Natural killer cell (primary cell): ENCODE measurements around the gene IFNG. TPM values are rescaled to one million over a fixed set of nuclear protein-coding genes. Genes with fewer than 3 reads are reported as not detected.

Experiments used
- ATAC-seq, 3 donors: fragments of 150-1000 bp in 2 of 3; fragments of 200-7000 bp in 1 of 3; cut with Tn5 transposase; 1 replicate in 1 of 3; 2 replicates in 2 of 3; pipeline ENCODE4 v1.10.0; 2021; ENCODE audit warnings: mild to moderate bottlenecking in 2 of 3, moderate library complexity in 2 of 3
- DNase-seq, 2 donors: peaks; one replicate each; pipeline versions ENCODE4 v3.0.0 to v3.0.0-alpha.2; 2013 to 2021; ENCODE audit warnings: mixed read lengths in 1 of 2
- H3K27ac ChIP-seq: one replicate; pipeline ENCODE4 v1.5.1; 2013; ENCODE audit warnings: mild to moderate bottlenecking, low read length
- H3K27me3 ChIP-seq: one replicate; pipeline ENCODE4 v1.6.1; 2013; ENCODE audit warnings: low read length; ENCODE audit not compliant: control insufficient read depth, insufficient read depth
- H3K36me3 ChIP-seq: one replicate; pipeline ENCODE4 v1.6.1; 2013; ENCODE audit warnings: low read length; ENCODE audit not compliant: control insufficient read depth, insufficient read depth
- H3K4me1 ChIP-seq: one replicate; pipeline ENCODE4 v1.6.1; 2013; ENCODE audit warnings: low read length; ENCODE audit not compliant: control insufficient read depth, insufficient read depth
- H3K4me3 ChIP-seq: one replicate; pipeline ENCODE4 v1.5.1; 2013; ENCODE audit warnings: low read length
- H3K9me3 ChIP-seq: one replicate; pipeline ENCODE4 v1.6.1; 2013; ENCODE audit warnings: low read length; ENCODE audit not compliant: control insufficient read depth, insufficient read depth
- H3K27ac Mint-ChIP-seq, 2 donors: one replicate each; pipeline ENCODE4 v1.8.0; 2022; ENCODE audit warnings: mild to moderate bottlenecking in 2 of 2, mixed read lengths in 2 of 2, moderate library complexity in 1 of 2
- H3K27me3 Mint-ChIP-seq, 2 donors: one replicate each; pipeline ENCODE4 v1.8.0; 2022; ENCODE audit warnings: low read depth in 2 of 2, mixed read lengths in 2 of 2
- H3K36me3 Mint-ChIP-seq: one replicate; pipeline ENCODE4 v1.8.0; 2022; ENCODE audit warnings: mixed read lengths
- H3K4me1 Mint-ChIP-seq, 2 donors: one replicate each; pipeline ENCODE4 v1.8.0; 2022; ENCODE audit warnings: mixed read lengths in 2 of 2
- H3K4me3 Mint-ChIP-seq: one replicate; pipeline ENCODE4 v1.8.0; 2022; ENCODE audit warnings: mild to moderate bottlenecking, moderate library complexity, mixed read lengths
- H3K9me3 Mint-ChIP-seq, 2 donors: one replicate each; pipeline ENCODE4 v1.8.0; 2022; ENCODE audit warnings: mixed read lengths in 2 of 2
- CTCF ChIP-seq: fragments of 200-600 bp; IDR thresholded peaks from one replicate; pipeline ENCODE4 v1.8.0; 2022; ENCODE audit warnings: antibody characterized with exemption
- WGBS: methylation state at CpG from one replicate; pipeline ENCODE4 v1.1.7; 2013; ENCODE audit warnings: missing lambda C conversion rate; ENCODE audit not compliant: insufficient coverage; 5-methylcytosine and 5-hydroxymethylcytosine counted together
- intact Hi-C: fragments of 100-400 bp; cut with micrococcal nuclease; formaldehyde crosslinking; loops from one replicate; pipeline ENCODE4 v1.14.2; 2022
- total RNA-seq, 4 donors: library from RNA; stranded (reverse); fragments of 120-200 nt in 1 of 4; gene quantifications; one replicate each; pipeline versions ENCODE4 v1.2.3 to v1.2.4, GENCODE V29; 2013 to 2022

Gene IFNG
- total RNA-seq, 3 donors from 2014 or later (not counting 1 experiment from before 2014, with no cell fraction given): 66.5 to 248 (median 124) TPM

- no peaks in the 10 kb centered on the region for H3K36me3 Mint-ChIP-seq
- H3K4me3 Mint-ChIP-seq: no peak overlapping the region
- no peak for DNase-seq
- ATAC-seq: no peak
- H3K4me3 ChIP-seq: no peak overlapping the region
- no peaks in the 10 kb centered on the region for H3K9me3 ChIP-seq
- H3K36me3 ChIP-seq: no peaks in the 10 kb centered on the region
- no peak for TF ChIP-seq CTCF
- H3K27me3 ChIP-seq: no peaks in the 10 kb centered on the region
- no peak overlapping the region for H3K27ac ChIP-seq
- H3K4me1 ChIP-seq: peaks cover 3% of the 10 kb centered on the region
- peaks cover 8 to 16% of the 10 kb centered on the region in 2 donors for H3K4me1 Mint-ChIP-seq
- no peak overlapping the region for H3K27ac Mint-ChIP-seq
- no peaks in the 10 kb centered on the region for H3K9me3 Mint-ChIP-seq
- H3K27me3 Mint-ChIP-seq: no peaks in the 10 kb centered on the region
- intact Hi-C loops: no loop called here
Measured at GRCh38 chr12:68111995-68112394, 47.5 kb downstream of the IFNG start.

- Histone ChIP-seq H3K4me3 (no peak overlapping the region), H3K9me3 (no peaks in the 10 kb centered on the region), H3K4me1 (peaks cover 3% of the 10 kb centered on the region), H3K27me3 (no peaks in the 10 kb centered on the region), H3K36me3 (no peaks in the 10 kb centered on the region), H3K27ac (no peak overlapping the region)
- H3K4me1 Mint-ChIP-seq: peaks cover 8 to 9% of the 10 kb centered on the region in 2 donors
- no peak for ATAC-seq
- 100% methylated on average over 1 of the region's 1 CpG for WGBS
- no peak overlapping the region for H3K27ac Mint-ChIP-seq
- DNase-seq: no peak
- H3K4me3 Mint-ChIP-seq: no peak overlapping the region
- intact Hi-C loops: no loop called here
- no peaks in the 10 kb centered on the region for H3K9me3 Mint-ChIP-seq
- no peaks in the 10 kb centered on the region for H3K36me3 Mint-ChIP-seq
- H3K27me3 Mint-ChIP-seq: no peaks in the 10 kb centered on the region
- no peak for TF ChIP-seq CTCF
Measured at GRCh38 chr12:68109444-68110217, 49.9 kb downstream of the IFNG start.

GRCh38 chr12:68109001-68109400 lies 50.5 kb downstream of the IFNG start:
- TF ChIP-seq CTCF: no peak
- intact Hi-C loops: no loop called here
- Histone ChIP-seq H3K27ac (no peak overlapping the region), H3K4me3 (no peak overlapping the region), H3K36me3 (no peaks in the 10 kb centered on the region), H3K4me1 (peaks cover 3% of the 10 kb centered on the region), H3K27me3 (no peaks in the 10 kb centered on the region), H3K9me3 (no peaks in the 10 kb centered on the region)
- Mint-ChIP-seq H3K27ac (no peak overlapping the region), H3K4me3 (no peak overlapping the region), H3K4me1 (peaks cover 8% of the 10 kb centered on the region in 2 donors), H3K36me3 (no peaks in the 10 kb centered on the region), H3K9me3 (no peaks in the 10 kb centered on the region), H3K27me3 (no peaks in the 10 kb centered on the region)
- DNase-seq (no peak), ATAC-seq (no peak)

- Mint-ChIP-seq H3K4me3 (no peak overlapping the region), H3K4me1 (no peaks in the 10 kb centered on the region), H3K27me3 (peaks cover 0 to 3% of the 10 kb centered on the region in 2 donors), H3K9me3 (no peaks in the 10 kb centered on the region), H3K27ac (no peak overlapping the region), H3K36me3 (no peaks in the 10 kb centered on the region)
- H3K9me3 ChIP-seq: no peaks in the 10 kb centered on the region
- no peak overlapping the region for H3K27ac ChIP-seq
- TF ChIP-seq CTCF: no peak
- ATAC-seq (no peak), DNase-seq (no peak)
- no CpG with 5 or more reads among the region's 1 CpG for WGBS
- H3K4me3 ChIP-seq: no peak overlapping the region
- H3K4me1 ChIP-seq: peaks cover 3% of the 10 kb centered on the region
- intact Hi-C loops: no loop called here
- H3K27me3 ChIP-seq: no peaks in the 10 kb centered on the region
- no peaks in the 10 kb centered on the region for H3K36me3 ChIP-seq
Measured at GRCh38 chr12:68106660-68107059, 52.9 kb downstream of the IFNG start.
